Stimulated activated CD4-positive, alpha-beta T cell treated with anti-CD3 and anti-CD28 coated beads, TNF-alpha, amount 100 ng/mL, for 1 hour (primary cell): ENCODE data around the gene ARVCF.

Experiments used
- DNase-seq, 3 donors: peaks; one replicate each; pipeline ENCODE4 v3.0.0-alpha.2; 2020; ENCODE audit warnings: low read depth in 3 of 3, low spot score in 1 of 3

ARVCF gene

DNA sequence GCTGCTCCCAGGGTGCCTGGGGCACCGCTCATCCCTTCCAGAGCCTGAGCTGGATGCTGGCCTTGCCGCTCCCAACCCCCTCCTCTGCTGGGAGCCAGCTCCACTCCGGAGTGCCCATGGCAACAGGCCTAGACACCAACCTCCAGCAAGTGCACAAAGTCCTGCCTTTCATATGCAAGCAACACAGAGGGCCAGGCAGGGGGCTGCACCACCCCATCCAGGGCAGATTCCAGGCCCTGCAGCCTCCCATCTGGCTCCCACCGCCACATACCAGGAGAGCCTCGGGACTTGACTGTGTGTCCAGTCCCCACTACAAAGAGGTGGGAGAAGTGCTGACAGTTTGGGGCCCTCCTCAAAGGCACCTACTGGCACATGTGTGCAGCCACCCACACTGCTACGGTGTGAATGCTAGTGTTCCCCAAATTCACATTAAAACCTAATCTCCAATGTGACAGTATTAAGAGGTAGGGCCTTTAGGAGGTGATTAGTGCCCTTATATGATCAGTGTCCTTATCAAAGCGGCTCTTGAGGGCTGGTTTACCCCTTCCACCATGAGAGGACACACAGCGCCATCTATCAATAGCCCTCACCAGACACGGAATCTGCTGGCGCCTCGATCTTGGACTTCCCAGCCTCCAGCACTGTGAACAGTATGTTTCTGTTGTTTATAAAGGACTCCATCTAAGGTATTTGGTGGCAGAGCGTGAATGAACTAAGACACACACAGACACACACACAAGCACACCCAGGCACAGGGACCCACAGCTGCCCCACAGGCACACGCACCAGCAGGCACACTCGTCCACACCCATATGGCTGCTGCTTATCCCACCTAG, 16.2 kb downstream of the ARVCF start:
- DNase-seq: no peak

DNA sequence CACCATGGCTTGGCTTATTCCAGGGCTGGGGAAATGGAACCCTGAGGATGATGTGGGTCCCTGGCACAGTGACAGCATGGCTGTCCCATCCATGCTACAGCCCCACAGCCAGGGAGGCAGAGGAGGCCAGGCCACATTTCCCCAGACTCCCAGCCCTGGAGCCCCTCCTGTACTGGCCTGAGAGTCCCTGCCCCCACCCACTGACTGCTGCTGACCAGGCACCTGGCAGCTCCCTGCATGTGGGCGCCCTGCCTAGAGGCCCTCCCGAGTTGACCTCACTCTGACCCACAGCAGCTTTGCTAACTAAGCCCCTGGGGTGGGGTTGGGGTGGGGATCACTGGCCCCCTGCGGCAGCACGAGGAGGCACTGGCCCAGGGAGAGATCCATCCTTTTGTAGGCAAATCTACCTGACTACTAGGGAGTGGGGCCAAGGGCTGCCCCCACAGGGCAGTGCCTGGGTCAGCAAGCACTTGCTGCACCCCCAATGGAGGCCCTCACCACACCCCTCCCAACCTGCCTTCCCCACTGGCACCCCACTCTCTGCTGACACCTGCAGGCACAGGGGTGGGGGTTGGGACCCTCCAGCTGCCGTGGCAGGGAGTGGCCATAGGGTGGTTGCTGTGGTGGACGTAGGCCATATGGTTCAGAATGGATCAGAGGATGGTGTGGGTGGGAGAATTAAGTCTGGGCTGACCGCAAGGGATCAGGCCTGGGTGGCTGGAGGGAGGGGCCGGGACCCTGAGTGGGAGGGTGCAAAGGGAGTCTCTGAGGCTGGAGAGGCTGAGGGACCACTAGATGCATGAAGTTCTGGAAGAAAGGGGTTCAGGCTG, 17.4 kb downstream of the ARVCF start:
- no peak for DNase-seq

DNA sequence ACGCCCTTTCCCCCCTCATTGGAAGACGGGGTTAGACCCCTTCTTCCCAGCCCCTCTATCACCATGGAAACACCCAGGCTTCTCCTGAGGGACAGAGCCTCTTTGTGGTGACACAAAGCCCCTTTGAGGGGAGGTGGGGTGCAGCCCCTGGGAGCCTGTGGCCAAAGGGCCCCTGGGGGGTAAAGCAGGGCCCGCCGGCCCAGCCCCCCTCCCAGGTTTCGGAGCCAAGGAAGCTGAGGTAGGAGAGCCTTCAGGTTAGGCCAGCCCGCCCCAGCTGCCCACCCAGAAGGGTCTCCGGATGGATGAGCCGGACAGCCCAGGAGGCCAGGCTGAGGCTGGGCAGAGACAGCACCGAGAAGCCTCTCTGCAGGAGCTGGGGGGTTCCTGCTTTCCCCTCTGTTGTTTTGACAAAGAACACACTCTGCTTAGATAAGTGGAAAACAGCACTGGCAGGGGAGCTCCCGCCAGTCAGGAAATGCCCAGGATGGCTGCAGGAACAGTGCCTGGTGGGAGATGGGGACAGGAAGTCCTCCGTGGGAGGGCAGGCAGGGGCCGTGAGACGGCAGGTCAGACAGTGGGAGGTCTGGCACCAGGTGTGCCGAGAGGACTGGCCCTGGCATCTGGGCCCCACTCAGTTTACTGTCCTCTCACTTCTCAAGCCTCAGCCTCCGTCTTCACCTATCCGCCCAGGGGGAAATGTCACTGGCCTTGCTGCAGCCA, 18.2 kb downstream of the ARVCF start:
- no peak for DNase-seq

GRCh38 chr22:19997561-19998231, 18.9 kb downstream of the ARVCF start:
- no peak for DNase-seq

GRCh38 chr22:19996694-19997384, 19.8 kb downstream of the ARVCF start:
- no peak for DNase-seq

DNA sequence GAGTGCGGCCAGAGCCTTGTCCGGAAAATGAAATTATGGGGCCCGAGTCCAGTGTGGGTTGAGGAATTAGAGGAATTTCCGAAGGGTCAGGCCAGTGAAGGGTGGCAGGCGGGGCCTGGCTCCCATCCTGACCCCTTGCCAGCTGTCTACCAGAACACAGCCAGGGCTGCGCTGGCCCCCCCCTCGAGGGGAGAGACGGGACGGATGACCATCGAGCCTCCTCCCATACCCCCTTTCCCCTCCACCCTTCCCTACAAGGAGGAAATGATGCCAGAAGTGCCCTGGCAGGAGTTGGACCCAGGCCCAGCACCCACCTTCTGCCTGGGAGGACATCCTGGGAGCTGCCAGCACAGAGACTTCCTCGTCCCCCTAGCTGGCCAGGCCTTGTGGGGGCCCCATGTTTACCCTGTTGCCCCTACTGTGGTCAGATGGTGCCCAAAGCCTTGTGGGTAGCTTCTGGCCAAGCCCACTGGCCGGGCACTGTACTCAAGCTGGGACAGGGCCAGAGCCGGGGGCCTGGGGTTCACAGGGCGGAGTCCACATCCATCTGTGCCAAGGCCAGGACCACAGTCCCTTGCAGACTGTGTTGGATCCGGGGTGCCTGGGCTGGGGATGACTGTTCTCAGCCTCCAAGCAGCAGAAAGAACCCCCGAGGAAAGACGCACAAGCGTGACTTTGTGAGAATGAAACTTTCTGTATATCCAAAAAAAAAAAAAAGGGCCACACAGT, 20.8 kb downstream of the ARVCF start:
- DNase-seq: no peak

- no peak for DNase-seq
Observed at GRCh38 chr22:19994851-19995610, 21.6 kb downstream of the ARVCF start.

GRCh38 chr22:19993926-19994325, 22.7 kb downstream of the ARVCF start:
- no peak for DNase-seq

DNA sequence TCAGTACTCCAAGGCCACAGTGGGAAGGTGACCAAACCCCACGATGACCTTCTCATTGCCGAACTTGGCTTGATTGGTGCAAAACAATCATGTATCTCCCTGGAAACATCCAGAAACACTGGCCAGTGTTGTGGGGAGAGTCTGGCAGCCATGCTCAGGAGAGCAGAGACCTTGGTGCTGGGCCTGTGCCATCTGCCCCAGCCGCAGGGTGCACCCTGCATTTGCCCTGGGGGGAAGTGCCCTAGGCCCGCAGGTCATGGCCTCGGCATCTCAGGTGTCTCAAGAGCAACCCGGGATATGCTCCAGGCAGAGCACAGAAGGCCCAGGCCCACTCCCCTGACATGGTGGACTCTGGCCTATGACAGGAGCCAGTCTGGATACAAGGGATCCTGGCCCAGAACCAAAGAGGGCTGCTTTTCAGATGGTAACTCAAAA, 23.7 kb downstream of the ARVCF start:
- no peak for DNase-seq

GRCh38 chr22:19992481-19992911, 24.1 kb downstream of the ARVCF start:
- DNase-seq: no peak

GRCh38 chr22:19991645-19992451, 24.8 kb downstream of the ARVCF start:
- no peak for DNase-seq

DNA sequence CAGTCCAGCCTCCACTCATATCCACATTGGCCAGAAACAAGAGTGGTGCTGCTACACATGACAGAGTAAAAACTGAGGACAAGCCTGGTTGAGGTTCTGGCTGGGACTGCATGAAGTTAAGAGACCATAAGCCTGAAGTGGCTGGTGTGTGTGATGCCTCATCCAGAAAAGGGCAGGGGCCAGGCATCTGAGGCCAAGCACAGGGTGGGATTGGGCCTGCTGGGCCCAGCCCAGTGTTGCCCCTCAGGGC, 25.3 kb downstream of the ARVCF start:
- DNase-seq: no peak

DNA sequence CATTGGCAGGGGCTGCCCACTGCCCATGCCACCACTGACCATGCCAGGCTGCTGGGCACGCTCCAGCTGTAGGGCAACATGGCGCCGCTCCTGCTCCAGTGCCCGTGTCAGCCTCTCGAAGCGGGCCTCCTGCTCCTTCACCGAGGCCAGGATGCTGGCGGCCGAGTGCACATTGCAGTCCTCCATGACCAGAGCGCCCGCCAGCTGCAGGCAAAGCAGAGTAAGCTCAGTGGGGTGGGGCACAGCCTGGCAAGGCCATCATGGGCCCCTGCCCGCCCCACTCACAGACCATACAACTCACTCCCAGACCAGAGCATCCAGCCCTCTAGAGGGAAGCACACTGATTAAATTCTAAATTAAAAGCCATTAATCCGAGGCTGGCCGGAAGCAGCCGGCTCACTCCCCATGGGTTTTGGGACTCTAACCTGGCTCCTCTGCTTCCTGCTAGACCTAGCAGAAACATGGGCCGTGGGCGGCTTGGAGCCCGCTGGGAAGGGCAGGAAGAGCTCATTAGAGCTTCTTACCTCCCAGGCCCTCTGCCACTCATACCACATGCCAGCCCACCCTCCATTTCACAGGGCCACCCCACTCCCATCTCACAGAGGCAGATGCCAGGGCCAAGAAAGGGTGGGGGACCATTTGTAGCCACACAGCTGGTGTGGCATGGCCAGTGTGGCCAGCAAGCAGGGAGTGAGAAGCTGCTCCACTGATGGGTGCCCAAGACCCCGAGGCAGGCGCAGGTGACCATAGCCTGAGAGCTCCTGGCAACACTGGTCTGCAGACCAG, 25.8 kb downstream of the ARVCF start:
- no peak for DNase-seq

DNA sequence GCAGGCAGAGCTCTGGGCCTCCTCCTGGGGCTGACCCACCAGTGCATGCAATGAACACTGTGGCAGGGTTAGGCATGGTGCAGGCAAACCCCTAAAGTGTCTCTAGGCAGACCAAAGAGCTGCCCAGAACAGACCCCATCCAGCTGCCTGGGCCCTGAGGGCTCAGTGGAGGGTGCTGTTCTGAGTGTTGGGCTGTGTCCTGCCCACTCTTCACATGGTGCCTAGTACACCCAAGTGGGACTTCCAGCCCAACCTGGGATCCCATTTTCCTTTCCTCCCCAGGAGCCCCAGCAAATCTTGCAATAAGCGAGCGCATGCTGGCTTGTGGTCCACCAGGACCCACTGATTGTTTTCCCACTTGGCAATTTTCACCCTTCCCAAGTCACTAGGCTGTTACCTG, 26.4 kb downstream of the ARVCF start:
- DNase-seq: no peak

DNA sequence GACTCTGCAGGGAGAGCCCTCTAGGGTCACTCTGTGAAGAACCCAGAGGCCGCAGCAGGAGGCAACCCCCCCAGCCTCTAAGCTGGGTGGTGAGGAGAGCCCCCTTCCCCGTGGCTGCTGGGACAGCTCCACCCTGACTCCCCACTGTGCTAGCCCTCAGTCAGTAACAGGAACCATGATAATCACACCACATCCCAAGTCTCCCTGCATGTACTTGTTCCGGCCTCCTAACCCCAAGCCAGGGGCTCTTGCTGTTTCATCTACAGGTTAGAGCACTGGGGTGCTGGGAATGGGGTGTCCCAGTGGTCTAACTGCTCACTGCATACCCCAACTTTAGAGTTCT, 26.9 kb downstream of the ARVCF start:
- DNase-seq: no peak

DNA sequence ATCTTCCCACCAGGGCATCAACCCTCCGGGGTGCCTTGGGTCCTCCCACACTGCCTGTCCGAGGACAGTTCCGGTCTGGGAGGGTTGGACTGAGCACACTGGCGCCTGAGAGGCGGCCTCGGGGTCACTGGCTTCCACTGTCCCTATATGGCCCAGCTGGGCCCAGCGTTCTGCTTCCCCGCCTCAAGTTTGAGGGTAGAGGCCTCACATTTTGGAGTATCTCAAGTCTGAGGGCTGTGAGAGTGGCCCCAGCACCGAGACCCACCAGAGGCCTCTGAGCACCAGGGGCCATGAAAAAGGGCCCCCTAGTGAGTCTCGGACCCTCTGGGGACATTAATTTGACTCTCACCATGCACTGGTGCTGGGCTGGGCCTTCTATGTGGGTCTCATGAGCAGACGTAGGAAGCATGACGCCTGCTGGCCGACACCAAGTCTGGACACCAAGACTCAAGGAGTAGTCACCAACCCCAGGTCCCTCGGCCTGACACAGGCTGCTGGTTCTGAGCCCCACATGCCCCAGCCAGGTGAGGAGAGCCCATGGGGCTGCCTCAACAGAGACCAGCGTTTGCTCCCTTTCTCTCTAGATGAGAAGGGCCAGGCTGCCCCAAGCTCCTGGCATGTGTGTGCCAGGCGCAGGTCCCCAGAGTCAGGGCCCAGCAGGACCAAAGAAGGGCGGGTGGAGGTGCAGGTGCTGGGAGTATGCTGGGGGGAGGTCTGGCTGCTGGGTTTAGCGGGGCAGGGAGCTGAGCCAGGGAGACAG, 27.5 kb downstream of the ARVCF start:
- DNase-seq: no peak

GRCh38 chr22:19988331-19988808, 28.3 kb downstream of the ARVCF start:
- DNase-seq: no peak
